NCI-H510A treated with DMSO at 0.1 percent for 48 hours (cell line): ENCODE data around the gene PLXDC1.

ENCODE experiments used
- DNase-seq: peaks from one replicate; lab custom pipeline; 2025; lab: John Stamatoyannopoulos, UW

PLXDC1 gene

DNA sequence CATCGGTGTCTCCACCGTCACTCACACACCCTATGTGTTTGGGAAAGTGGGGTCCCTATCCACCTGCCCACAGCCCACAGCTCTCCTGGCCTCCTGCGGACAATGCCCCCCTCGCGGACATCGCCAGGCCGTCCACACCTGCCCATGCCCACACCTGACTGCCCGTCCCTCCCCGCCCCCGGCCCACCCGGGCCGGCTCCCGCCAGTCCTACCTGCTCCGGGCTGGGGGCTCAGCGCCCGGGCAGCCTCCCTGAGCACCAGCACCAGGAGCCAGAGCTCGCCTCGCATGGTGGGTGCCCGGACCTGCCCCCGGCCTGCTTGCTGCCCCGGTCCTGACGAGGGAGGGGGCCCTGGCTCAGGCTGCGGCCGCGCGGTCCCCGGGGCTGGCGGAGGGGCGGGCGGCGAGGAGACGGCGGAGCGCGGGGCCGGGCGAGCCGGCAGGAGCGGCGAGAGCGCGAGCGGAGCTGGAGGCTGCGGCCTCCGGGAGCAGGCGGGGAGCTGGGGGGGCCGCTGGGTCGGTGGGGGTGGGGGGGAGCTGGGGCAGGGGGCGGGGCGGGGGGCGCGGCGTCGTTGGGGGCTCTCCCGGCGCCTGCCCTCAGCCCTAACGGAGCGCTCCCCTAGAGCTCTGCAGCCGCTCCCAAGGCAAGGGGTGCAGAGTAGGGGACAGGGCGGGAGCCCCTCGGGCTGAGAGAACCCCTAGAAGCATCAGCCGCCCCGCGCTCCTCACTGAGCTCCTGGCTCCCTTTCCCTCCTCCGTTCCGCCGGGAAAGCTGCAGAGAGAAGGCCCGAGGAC, at the start of gene PLXDC1:
Gene PLXDC1, minus strand, starts transcription at position 488 of the 793 bp plus-strand sequence. Its CDS starts 200 bp downstream, at position 288.
- DNase-seq, result no peak

DNA sequence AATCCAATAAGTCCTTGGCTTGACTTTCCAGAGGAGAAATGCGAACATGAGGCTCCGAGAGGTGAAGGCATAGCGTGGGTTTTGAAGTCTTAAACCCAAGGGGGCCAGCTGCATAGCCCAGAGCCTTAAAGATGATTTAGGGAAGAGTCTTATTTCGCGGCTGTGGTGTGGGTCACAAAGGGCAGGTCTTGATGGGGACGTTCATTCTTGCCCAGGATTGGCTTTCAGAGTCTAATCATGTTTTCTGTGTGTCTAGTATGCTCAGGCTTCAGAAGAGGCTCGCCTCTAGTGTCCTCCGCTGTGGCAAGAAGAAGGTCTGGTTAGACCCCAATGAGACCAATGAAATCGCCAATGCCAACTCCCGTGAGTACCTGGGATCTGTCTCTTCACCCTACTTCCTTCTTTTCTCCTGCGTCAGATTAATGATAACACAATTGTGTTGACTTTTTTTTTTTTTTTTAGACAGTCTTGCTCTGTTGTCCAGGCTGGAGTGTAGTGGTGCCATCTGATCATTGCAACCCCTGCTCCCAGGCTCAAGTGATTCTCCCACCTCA, 49.6 kb upstream of the PLXDC1 start:
- no peak for DNase-seq

DNA sequence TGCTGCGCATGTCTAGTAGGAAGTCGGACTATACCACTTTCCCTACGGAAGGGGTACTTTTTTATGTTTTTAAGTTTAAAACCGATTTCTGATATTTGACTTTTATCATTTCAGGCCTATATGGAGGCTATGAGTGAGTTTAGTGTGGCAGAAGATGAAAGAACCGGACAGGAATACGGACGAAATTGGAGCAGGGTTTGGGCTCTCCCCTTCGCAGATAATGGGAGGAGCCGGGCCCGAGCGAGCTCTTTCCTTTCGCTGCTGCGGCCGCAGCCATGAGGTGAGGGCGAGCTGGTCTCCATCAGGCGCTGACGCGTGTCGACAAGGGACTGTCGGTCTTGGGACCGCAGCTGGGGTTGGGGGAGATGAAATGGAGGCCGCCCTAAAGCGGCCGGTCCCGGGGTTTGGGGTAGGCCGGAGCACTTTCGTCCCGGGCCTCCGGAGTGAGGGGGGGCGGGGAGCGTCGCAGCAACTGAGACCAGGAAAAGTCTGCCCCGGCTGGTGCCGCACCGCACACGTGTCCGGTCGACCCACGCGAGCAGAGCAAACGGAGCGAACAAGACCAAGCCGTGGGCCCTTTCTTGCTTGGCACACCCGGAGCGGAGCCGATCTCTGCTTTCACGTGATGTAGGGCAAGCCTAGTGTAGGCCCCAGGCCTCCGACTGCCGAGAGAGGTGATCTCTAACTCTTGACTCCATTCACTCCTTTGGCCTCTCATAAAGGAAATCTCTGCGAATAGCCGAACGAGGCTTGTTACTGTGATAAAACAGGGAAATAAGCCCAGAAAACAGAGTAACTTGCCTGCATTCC, 48.8 kb upstream of the PLXDC1 start, which contains the start of gene RPL19:
Gene RPL19, plus strand, starts transcription at position 214 of the 810 bp plus-strand sequence. Its CDS starts 62 bp downstream, at position 276.
- DNase-seq, result peak; percentile 95

DNA sequence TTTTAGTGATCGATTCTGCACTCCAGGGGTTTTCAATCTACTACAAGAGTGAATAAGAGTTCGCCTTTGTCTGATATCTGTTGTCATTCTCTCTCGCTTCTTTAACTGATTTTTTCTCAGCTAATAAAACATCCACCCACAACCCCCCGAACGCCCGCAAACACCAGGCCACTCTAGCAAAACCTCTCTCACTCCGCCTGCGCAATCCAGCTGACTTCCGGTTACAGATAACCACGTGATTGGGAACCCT, 48.3 kb upstream of the PLXDC1 start:
- no peak for DNase-seq

DNA sequence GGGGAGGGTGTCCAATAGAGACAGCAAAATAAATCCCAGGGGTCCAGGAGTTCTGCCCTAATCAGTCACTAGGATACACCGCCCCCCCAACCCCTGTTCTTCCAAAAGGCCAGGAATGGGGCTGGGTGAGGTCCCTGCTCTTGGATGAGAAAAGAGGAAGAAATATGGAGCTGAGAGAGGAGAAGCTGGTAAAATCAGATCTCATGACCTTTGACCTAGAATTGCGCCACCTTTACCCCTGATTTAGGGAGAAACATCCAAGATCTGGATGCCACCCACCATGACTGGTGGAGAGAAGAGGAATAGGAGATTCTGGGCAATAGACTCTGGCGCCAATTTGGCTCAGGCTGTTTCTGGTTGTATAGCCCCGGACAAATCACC, 46.7 kb upstream of the PLXDC1 start:
- no peak for DNase-seq

DNA sequence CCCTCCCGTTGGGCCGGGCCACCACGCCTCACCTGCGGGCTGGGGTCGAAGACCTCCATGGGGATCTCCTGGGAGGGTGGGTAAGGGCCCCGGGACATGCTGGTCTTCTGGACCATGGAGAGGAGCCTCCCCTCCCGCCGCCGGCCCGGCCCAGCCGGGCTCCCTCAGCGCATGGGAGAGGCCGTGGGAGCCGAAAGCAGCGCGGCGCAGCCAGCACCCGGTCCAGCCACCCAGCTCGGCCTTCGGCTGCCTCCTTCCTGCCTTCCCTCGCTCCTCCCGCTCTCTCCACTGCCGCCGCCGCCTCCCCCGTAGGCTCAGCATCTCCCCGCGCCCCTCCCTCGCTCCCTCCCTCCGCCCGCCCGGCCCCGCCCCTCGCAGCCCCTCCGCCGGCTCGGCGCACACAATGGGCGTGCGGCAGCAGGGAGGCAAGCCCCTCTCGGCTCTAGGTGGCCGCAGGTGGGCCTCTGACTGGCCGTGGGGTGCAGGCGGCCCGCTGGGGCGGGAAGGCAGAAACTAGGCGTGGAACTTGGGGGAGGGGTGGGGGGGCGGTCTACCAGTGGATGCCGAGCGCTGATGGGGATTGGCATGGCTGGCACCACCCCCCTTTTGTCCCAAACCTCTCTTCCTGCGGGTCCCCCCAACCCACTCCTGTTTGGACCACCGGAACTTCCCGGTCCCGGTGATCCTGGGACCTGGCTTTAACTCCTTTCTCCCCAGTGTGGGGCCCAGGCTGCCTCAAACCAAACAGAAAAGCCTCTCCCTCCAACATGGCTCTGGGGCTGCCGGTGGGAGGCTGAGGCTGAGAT, 46.1 kb upstream of the PLXDC1 start, which contains the start of gene CACNB1:
Gene CACNB1, minus strand, starts transcription at position 290 of the 806 bp plus-strand sequence. Its CDS starts 174 bp downstream, at position 116.
- peak; percentile 85 for DNase-seq

DNA sequence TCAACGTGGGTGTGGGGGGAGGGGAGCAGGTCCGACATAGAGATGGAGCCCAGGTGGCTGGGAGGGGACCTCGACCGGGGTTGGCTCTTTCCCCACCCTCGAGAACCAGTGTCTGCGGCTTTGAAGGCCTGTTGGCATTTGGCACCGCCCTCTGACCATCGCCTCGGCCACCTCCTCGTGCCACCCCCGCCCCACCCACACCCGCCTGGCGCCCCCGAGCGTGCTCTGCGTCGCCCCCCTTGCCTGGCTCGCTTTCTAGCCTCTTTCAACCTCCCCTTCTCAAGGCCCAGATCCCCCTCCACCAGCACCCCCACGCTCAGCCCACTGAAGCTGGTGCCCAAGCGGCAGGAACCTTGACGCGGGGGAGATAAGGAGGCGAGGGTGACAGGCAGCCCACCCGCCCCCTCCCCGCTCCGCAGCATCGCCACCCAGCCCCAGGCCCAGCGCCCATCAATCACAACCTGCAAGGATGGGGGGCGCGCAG, 45.4 kb upstream of the PLXDC1 start:
- peak; percentile 20 for DNase-seq

DNA sequence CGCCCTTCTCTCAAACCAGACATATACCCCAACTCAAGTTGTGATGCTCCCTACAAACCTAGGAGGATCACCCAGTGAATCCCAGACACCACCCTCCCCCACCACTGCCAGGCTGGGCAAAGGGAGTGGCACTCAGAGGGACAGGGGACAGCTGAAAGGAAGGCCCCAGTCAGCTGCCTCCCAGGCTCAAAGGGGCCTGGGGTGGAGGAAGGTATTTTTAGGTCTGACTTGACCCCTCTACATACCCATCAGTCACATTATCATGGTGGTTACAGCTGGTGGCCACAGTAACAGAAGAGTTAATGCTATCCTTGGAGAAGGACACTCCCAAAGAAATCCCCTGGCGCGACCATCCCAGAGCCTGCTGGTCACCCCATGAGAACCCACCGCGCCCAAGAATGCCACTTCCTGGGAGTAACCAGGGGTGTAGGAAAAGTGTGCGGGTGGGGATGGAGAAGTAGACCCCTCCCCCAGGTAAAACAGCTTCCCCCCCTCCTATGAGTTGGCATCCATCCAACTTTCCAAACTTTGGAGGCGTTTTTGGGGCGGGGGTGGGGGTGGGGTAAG, 44.9 kb upstream of the PLXDC1 start:
- DNase-seq, result no peak

DNA sequence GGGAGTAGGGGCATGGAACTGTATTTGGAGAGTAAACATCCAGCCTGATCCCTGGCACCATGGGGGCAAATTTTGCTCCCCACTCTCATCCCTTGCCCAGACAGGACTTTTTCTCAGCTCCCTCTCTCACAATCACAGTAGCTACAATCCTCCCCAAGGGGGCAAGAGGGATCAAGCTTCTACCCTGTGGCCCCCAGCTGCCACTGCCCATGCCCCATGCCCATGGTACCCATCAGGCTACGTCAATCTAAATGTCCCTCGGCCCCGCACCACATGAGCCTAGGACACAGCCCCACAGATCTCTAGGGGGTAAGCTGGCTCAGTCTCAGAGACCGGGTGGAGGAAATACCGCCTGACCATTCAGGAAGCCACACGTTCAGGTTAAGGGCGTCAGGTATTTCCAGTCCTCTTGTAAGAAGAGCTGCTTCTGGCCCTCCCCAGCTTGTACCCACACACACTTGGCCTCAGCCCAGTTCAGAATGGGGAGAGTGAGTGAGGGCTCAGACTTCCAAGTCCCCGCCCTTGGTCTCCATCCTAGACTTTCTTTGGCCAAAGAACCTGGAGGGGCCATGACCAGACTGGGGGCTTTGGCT, 44.2 kb upstream of the PLXDC1 start:
- no peak for DNase-seq

DNA sequence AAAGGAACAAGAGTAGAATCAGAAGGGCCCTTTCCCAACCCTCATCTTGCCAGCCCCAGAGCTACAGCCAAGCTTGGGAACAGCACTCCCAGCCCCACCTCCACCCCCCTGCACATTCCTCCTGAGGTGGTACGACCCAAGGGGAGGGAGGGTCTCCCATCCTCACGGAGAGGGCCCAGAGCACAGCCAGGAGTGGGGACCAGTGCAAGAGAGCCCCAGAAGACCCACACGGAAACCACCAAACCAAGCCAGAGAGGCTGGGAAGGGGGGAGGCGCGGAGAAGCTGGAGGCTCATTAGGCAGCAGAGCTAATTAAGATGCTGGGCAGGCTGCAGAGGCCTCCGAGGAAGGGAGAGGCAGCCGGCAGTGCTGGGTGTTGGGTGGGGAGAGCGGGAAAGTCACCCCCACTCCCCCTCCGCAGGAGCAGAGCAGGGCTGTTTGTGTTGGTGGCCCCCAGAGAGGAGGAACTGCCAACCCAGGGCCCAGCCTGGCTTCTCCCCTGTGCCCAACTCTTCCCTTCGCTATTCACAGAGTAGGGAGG, 43.6 kb upstream of the PLXDC1 start:
- no peak for DNase-seq

DNA sequence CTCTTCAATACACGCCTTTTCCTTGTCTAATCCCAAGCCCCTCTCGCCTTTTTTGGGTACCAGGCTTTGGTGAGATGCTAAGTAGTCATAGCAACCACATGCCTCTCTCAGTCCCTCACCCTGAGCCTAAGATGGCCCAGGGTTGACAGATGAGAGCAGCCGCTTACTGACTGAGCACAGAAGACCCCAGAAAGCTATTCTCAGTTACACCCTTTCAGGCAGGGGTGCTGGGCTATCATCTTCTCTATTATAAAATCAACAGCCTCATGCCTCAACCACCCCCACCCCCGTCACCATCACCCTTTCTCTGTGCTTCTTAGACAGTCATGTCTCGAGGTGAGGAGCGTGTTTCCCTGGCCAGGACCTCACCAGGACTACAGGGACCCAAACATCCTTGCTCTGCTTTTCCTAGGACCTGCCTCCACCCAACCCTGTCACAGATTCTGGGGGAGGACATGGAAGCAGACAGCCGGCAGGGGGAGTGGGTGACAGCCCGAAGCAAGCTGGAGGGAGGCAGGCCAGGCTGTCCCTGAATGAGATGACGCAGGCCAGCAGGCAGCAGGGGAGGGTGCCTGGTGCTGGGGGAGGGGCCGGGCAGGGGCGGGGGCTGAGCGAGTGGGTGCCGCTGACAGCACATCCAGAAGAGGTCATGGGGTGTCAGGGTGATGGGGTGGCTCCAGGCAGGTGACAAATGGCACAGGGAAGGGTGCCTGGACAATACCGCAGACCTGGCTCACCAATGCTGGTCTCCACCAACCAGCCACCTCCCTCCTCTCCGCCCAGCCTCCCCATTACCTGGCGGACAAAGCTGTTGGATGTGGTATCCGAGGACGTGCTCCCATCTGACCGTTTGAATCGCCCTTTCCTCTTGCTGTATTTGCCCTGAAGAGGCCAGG, 42.9 kb upstream of the PLXDC1 start:
- DNase-seq, result no peak

DNA sequence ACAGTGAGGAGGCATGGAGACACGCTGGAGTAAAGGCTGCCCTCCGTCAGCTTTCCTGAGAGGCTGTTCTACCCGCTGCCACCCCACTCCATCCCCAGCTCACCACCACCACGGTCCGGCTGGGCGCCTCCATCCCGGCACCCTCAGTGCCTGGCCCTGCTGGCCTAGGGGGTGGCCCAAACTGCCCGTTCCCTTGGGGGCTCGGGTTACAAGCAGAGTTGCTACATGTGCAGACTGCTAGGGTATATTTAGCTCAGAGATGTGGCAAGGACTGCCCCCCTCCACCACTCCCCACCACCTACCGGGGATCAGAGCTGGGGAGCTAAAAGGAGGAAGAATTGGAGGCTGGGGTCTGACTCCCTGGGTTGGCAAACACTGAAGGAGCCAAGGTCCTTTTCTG, 41.9 kb upstream of the PLXDC1 start:
- no peak for DNase-seq

DNA sequence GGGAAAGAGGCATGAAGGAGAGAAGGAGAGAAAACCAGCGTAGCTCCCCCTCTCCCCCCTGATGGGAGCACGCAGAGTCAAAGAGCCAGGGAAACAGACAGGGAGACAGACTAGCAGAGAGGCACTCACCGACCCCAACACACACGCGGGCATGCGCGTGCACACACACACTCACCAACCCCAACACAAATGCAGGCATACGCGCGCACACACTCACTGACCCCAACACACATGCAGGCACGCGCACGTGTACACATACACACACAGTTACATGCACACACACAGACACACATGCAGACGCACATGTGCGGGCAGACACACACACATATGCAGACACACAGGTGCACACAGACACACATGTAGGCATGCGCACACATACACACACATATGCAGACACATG, 41.5 kb upstream of the PLXDC1 start:
- DNase-seq, result no peak

DNA sequence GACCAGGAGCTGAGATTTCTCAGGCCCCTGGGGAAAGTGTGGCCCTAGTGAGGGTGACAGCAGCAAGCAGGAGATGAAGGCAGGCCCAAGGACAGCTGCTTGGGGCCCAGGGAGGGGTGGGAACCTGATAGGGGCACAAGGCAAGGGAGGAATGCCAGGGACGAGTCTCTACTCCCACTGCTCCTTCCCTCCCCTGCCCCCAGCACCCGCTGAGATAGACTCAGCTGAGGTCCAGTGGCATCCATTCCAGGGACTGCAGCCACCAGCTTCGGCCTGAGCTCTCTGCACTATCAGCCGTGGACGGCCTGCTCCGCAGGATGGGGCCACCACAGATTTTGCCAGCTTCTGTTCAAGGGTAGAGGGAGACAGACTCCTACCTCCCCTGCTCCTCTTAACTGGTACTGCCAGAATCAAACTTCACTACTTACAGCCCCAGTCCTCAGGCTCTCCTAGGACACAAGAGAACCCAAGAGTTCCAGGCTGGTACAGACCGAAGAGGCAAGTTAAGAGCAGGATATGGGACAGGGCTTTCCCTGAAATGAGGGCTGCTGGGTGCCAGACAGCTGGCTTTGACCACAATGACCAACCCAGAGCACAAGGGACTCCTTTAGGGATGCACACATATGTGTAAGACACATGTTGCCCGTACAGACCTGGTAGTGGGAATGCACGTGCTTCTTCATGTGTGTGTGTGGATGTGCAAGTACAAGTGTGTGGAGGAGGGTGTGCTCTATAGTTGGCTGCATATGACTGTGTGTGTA, 40.5 kb upstream of the PLXDC1 start:
- no peak for DNase-seq

DNA sequence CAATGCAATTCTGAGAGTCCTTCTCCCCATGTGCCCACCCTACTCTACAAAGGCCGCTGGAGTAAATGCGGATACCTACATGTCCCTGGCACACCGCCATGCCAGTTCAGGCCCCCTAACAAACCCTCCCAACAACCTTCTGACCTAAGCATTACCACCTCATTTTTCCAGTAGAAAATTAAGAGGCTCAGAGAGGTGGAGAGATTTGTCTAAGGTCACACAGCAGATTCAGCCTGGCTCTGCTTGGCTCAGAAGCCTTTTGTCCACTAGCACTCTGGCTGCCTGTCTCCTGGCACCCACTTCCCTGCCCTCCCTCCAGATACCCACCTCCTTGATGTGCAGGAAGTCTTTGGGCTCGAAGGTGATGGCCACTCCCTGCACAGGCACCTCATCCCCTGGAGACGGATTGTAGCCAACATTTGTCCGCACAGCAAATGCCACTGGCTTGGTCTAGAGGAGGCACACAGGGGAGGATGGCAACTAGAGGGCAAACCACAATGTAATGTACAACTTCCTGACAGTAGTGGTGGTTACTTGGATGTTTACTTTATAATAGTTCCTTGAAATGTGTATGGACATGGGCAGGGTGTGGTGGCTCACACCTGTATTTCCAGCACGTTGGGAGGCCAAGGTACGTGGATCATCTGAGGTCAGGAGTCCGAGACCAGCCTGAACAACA, 35.9 kb upstream of the PLXDC1 start:
- no peak for DNase-seq

DNA sequence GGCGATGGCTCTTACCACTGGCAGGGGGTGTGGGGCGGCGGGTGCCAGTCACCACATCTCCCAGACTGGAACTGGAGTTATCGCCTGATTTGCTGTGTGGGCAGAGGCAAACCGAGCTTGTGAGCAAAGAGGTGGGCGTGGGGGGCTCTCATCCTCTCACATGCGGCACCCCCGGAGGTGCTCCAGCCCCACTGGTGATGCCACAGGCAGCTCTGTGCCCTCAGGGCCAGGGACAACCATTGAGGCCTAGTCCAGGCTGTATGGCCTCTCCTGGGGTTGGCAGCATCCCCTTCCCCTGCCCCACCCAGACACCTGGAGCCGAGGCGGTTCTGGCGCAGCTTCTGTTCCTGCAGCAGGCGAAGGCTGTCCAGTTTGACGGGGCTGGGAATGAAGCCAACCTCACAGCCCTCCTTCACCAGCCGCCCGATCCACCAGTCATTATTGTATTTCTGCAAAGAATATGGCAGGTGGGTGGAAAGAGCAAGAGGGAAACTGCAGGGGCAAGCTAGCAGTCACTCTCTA, 35.1 kb upstream of the PLXDC1 start:
- DNase-seq, result no peak

DNA sequence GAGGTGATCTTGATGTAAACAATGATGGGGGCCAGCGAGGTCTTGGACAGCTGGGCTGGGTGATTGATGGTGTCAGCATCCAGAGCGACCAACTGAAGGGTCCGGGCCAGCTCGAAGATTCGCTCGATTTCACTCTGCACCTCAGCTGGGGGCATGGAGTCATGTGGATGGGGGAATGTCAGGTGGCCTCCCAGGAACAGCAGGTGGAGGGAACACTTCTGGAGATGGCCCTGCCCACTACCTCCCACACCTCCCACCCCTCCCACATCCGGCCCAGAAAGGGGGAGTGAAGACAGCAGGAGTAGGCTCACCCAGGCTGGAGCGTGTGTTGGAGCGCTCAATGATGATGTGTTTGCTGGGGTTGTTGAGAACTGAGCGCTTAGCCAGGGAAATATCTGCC, 32.3 kb upstream of the PLXDC1 start:
- DNase-seq, result peak; percentile 81

DNA sequence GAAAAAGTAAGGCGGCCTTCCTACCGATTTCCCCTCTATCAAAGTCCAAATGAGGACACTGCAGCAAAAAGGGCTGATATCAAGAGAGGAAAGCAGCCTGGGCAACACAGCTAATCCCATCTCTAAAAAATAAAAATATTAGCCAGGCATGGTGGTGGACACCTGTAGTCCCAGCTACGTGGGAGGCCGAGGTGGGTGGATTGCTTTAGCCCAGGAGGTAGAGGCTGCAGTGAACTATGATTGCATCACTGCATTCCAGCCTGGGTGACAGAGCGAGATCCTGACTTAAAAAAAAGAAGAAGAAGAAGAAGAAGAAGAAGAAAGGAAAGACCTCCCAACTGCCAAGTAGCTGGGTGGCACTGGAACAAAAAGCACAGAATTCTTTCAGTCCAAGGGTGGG, 31.6 kb upstream of the PLXDC1 start:
- DNase-seq, result no peak
